ENCODE results near the gene ABCC8. TPM values are rescaled to one million over a fixed set of nuclear protein-coding genes. Genes with fewer than 3 reads are reported as not detected.
A peak's percentile ranks its signal among the peaks of the same experiment; 100 is the strongest.

The ABCC8 gene
- total and polyA plus RNA-seq, 9 of the 15 experiments (the other 6 are each of a cell fraction or from before 2014, with no cell fraction given): not detected

DNA sequence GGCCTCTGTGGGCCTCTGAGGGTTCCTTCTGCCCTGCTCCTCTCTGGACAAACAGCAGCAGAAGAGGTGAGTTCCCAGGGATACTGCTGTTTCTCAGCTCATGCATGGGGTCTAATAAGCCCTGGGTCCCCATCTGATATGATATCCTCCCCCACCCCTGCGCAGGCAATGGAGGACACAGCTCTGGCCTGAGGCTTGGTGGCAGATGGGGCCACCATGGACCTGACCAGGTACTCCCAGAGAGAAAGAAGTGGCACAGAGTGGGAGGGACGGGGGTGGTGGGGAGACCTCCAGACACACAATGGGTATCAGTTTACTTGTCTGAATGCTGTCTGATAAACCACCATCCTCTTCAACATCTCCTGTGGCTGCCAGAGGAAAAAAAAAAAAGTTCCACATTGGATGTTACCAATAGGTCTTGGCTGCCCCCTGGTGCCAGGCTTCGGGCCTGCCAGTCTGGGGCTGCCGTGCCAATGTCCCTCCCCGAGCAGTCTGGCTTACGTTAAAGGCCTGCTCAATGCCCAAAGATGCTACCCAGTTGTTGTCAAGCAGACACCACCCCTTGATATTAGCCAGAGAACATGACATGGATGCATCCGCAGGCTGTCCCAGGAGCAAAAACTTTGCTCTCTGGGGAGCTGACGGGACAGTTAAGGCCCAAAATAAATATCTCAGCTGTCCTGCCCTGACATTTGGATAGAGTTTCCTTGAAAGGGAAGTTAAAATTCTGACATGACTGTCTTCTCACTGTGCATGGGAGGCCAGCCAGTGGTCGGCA is 27.9 kb upstream of the ABCC8 start (continued):
- TF ChIP-seq, protein P1, sequence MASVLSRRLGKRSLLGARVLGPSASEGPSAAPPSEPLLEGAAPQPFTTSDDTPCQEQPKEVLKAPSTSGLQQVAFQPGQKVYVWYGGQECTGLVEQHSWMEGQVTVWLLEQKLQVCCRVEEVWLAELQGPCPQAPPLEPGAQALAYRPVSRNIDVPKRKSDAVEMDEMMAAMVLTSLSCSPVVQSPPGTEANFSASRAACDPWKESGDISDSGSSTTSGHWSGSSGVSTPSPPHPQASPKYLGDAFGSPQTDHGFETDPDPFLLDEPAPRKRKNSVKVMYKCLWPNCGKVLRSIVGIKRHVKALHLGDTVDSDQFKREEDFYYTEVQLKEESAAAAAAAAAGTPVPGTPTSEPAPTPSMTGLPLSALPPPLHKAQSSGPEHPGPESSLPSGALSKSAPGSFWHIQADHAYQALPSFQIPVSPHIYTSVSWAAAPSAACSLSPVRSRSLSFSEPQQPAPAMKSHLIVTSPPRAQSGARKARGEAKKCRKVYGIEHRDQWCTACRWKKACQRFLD (CRISPR knock-in tag; IDR thresholded peaks at IDR 0.05): no peak
- TF ChIP-seq, protein P2, sequence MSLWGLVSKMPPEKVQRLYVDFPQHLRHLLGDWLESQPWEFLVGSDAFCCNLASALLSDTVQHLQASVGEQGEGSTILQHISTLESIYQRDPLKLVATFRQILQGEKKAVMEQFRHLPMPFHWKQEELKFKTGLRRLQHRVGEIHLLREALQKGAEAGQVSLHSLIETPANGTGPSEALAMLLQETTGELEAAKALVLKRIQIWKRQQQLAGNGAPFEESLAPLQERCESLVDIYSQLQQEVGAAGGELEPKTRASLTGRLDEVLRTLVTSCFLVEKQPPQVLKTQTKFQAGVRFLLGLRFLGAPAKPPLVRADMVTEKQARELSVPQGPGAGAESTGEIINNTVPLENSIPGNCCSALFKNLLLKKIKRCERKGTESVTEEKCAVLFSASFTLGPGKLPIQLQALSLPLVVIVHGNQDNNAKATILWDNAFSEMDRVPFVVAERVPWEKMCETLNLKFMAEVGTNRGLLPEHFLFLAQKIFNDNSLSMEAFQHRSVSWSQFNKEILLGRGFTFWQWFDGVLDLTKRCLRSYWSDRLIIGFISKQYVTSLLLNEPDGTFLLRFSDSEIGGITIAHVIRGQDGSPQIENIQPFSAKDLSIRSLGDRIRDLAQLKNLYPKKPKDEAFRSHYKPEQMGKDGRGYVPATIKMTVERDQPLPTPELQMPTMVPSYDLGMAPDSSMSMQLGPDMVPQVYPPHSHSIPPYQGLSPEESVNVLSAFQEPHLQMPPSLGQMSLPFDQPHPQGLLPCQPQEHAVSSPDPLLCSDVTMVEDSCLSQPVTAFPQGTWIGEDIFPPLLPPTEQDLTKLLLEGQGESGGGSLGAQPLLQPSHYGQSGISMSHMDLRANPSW (CRISPR knock-in tag; IDR thresholded peaks at IDR 0.05): no peak
- no peak for TF ChIP-seq SIN3A (IDR thresholded peaks at IDR 0.05; ENCODE audit: borderline replicate concordance in 2 of 2, control insufficient read depth in 1 of 2, low read depth in 2 of 2, low read length in 2 of 2)
- no peak for TF ChIP-seq KDM2B (CRISPR knock-in tag; IDR thresholded peaks at IDR 0.05)
- TF ChIP-seq, protein P3, sequence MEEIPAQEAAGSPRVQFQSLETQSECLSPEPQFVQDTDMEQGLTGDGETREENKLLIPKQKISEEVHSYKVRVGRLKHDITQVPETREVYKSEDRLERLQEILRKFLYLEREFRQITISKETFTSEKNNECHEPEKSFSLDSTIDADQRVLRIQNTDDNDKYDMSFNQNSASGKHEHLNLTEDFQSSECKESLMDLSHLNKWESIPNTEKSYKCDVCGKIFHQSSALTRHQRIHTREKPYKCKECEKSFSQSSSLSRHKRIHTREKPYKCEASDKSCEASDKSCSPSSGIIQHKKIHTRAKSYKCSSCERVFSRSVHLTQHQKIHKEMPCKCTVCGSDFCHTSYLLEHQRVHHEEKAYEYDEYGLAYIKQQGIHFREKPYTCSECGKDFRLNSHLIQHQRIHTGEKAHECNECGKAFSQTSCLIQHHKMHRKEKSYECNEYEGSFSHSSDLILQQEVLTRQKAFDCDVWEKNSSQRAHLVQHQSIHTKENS (CRISPR knock-in tag; IDR thresholded peaks at IDR 0.05): no peak
- TF ChIP-seq JUND (IDR thresholded peaks at IDR 0.05; ENCODE audit: borderline replicate concordance, low read depth, low read length): no peak
- TF ChIP-seq JUND (tag; IDR thresholded peaks at IDR 0.05; ENCODE audit: borderline replicate concordance, low read depth, low read length): no peak
- TF ChIP-seq MAZ (CRISPR knock-in tag; conservative IDR thresholded peaks at IDR 0.05 in 1 of 2, IDR thresholded peaks at IDR 0.05 in 1 of 2): peak in 1 of 2 experiments; percentile 28; a peak in 1 of 4 replicates
- TF ChIP-seq, protein P4, sequence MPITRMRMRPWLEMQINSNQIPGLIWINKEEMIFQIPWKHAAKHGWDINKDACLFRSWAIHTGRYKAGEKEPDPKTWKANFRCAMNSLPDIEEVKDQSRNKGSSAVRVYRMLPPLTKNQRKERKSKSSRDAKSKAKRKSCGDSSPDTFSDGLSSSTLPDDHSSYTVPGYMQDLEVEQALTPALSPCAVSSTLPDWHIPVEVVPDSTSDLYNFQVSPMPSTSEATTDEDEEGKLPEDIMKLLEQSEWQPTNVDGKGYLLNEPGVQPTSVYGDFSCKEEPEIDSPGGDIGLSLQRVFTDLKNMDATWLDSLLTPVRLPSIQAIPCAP (CRISPR knock-in tag; IDR thresholded peaks at IDR 0.05; ENCODE audit: borderline replicate concordance): no peak
